ENCODE measurements around the gene OGFR.

- TF ChIP-seq CTCF (IDR thresholded peaks at IDR 0.05; ENCODE audit: low read depth, low read length): no peak
- TF ChIP-seq POLR2A (IDR thresholded peaks at IDR 0.05; ENCODE audit: extremely low read depth, insufficient read length): no peak
- TF ChIP-seq, protein P1, sequence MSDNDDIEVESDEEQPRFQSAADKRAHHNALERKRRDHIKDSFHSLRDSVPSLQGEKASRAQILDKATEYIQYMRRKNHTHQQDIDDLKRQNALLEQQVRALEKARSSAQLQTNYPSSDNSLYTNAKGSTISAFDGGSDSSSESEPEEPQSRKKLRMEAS (IDR thresholded peaks at IDR 0.05; ENCODE audit: low read depth, low read length): no peak
- TF ChIP-seq MYC (IDR thresholded peaks at IDR 0.05; ENCODE audit: low read depth, low read length): no peak
These were observed 45.8 kb downstream of the OGFR start for GRCh38 chr20:62850333-62850974.

Measured in NB4 (cell line).